Endothelial cell of umbilical vein (primary cell): ENCODE data around the gene NEURL1B. TPM values are rescaled to one million over a fixed set of nuclear protein-coding genes. Genes with fewer than 3 reads are reported as not detected.

Experiments used
- BruUV-seq: library from RNA; stranded (reverse); fragments of 400-500 nt; replicated peaks from 2 replicates; lab custom pipeline; 2021; lab: Mats Ljungman, UMichigan
- CTCF ChIA-PET: fragments of 300-600, 350-600 bp; sonication (Branson Sonifier 250); formaldehyde crosslinking; loops from one replicate; lab custom pipeline; 2021; ENCODE audit warnings: antibody characterized with exemption, inconsistent platforms; lab: Charles Lee
- POLR2A ChIA-PET: fragments of 300-600, 350-600 bp; sonication (Branson Sonifier 250); formaldehyde crosslinking; loops from one replicate; lab custom pipeline; 2021; ENCODE audit warnings: antibody characterized with exemption, inconsistent platforms; lab: Charles Lee
- DNase-seq: peaks from one replicate; pipeline ENCODE4 v3.0.0-alpha.2; 2011; ENCODE audit warnings: low read depth, low spot score
- FAIRE-seq: peaks from 2 replicates; lab custom pipeline; 2011; peaks lifted over from hg19 to GRCh38; lab: Jason Lieb, UNC
- H2AFZ ChIP-seq: 2 replicates; pipeline ENCODE4 v1.6.0; 2012; ENCODE audit warnings: low read depth, low read length, control low read depth, inconsistent platforms
- H3K27ac ChIP-seq: 2 replicates; pipeline ENCODE4 v1.5.1; 2011; ENCODE audit warnings: low read depth, mild to moderate bottlenecking, control low read depth, low read length, moderate library complexity; ENCODE audit not compliant: insufficient read depth
- H3K27me3 ChIP-seq, 2 experiments: 2 replicates each; pipeline versions ENCODE4 v1.6.0 to v1.6.1; 2011; ENCODE audit warnings: low read length in 2 of 2, mixed read lengths in 1 of 2; ENCODE audit not compliant: control insufficient read depth in 2 of 2, insufficient read depth in 2 of 2
- H3K36me3 ChIP-seq, 2 experiments: 2 replicates in 1 of 2; 3 replicates in 1 of 2; pipeline ENCODE4 v1.5.1; 2011; ENCODE audit warnings: low read length in 2 of 2, mild to moderate bottlenecking in 1 of 2, moderate library complexity in 1 of 2; ENCODE audit not compliant: control insufficient read depth in 2 of 2, insufficient read depth in 2 of 2; ENCODE audit errors: extremely low read depth in 1 of 2
- H3K4me1 ChIP-seq: 3 replicates; pipeline ENCODE4 v1.5.1; 2011; ENCODE audit warnings: mild to moderate bottlenecking, low read length; ENCODE audit not compliant: control insufficient read depth, insufficient read depth; ENCODE audit errors: extremely low read depth
- H3K4me2 ChIP-seq: 2 replicates; pipeline ENCODE4 v1.6.1; 2011; ENCODE audit warnings: low read length, control low read depth, mixed read lengths; ENCODE audit not compliant: insufficient read depth
- H3K4me3 ChIP-seq, 3 experiments: fragments of 200-600 bp in 1 of 3; sonication (generic), shearing (Covaris generic) in 1 of 3; replicated peaks in 1 of 3; 2 replicates each; pipeline ENCODE4 v1.5.1; 2011 to 2016; ENCODE audit warnings: control low read depth in 3 of 3, low read length in 3 of 3, mild to moderate bottlenecking in 2 of 3, inconsistent platforms in 1 of 3, low read depth in 1 of 3, moderate library complexity in 1 of 3; ENCODE audit not compliant: insufficient read depth in 1 of 3
- H3K79me2 ChIP-seq: 2 replicates; pipeline ENCODE4 v1.6.0; 2012; ENCODE audit warnings: low read length, inconsistent platforms; ENCODE audit not compliant: control insufficient read depth, insufficient read depth
- H3K9ac ChIP-seq: replicated peaks from 2 replicates; pipeline ENCODE3; 2011; ENCODE audit warnings: low read length, control low read depth; ENCODE audit not compliant: insufficient read depth; ENCODE audit errors: extremely low read depth
- H3K9me1 ChIP-seq: replicated peaks from 3 replicates; pipeline ENCODE4 v1.6.0; 2011; ENCODE audit warnings: mild to moderate bottlenecking, low read length; ENCODE audit not compliant: control insufficient read depth, insufficient read depth; ENCODE audit errors: extremely low read depth
- H3K9me3 ChIP-seq: replicated peaks from 2 replicates; pipeline ENCODE4 v1.5.1; 2012; ENCODE audit warnings: low read length, inconsistent platforms; ENCODE audit not compliant: control insufficient read depth, insufficient read depth
- H4K20me1 ChIP-seq: replicated peaks from 2 replicates; pipeline ENCODE3; 2011; ENCODE audit warnings: mild to moderate bottlenecking, low read length; ENCODE audit not compliant: control insufficient read depth, insufficient read depth; ENCODE audit errors: extremely low read depth
- CTCF ChIP-seq, 2 donors: IDR thresholded peaks; 1 replicate in 1 of 2; 2 replicates in 1 of 2; pipeline ENCODE4 v1.5.1; 2011; ENCODE audit warnings: low read length in 2 of 2, mild to moderate bottlenecking in 2 of 2, moderate library complexity in 2 of 2, control low read depth in 1 of 2, inconsistent platforms in 1 of 2, low read depth in 1 of 2; ENCODE audit not compliant: insufficient read depth in 1 of 2; ENCODE audit errors: extremely low read depth in 1 of 2
- FOS ChIP-seq: IDR thresholded peaks from 2 replicates; pipeline ENCODE4 v1.6.1; 2011; ENCODE audit warnings: mild to moderate bottlenecking, low read length, moderate library complexity, borderline replicate concordance; ENCODE audit not compliant: insufficient read depth
- GATA2 ChIP-seq: IDR thresholded peaks from 2 replicates; pipeline ENCODE4 v1.7.0; 2011; ENCODE audit warnings: low read depth, mild to moderate bottlenecking, moderate library complexity, mixed read lengths, low read length; ENCODE audit not compliant: insufficient read length, insufficient read depth
- JUN ChIP-seq: IDR thresholded peaks from 2 replicates; pipeline ENCODE4 v1.6.1; 2011; ENCODE audit warnings: borderline replicate concordance, low read depth; ENCODE audit not compliant: insufficient read length, insufficient read depth
- MAX ChIP-seq: IDR thresholded peaks from 2 replicates; pipeline ENCODE4 v1.6.1; 2011; ENCODE audit not compliant: insufficient read depth, insufficient read length
- MYC ChIP-seq: IDR thresholded peaks from one replicate; pipeline ENCODE4 v1.6.1; 2011; ENCODE audit warnings: mild to moderate bottlenecking, low read depth, low read length
- POLR2A ChIP-seq: IDR thresholded peaks from 2 replicates; pipeline ENCODE4 v1.6.1; 2012; ENCODE audit warnings: low read depth, mild to moderate bottlenecking, control low read depth, low read length
- dilution Hi-C: fragments of 300-500 bp; cut with MboI; formaldehyde crosslinking; loops from one replicate; pipeline ENCODE4 v1.15.0; 2019; ENCODE audit warnings: low sequenced_read_pairs; ENCODE audit not compliant: extremely low pct_ligation_motif_present
- intact Hi-C: fragments of 100-400 bp; cut with micrococcal nuclease; formaldehyde crosslinking; loops from one replicate; pipeline ENCODE4 v1.10.0; 2022
- polyA plus RNA-seq, 4 experiments: library from polyadenylated mRNA; depleted of rRNA in 3 of 4; stranded (reverse) in 3 of 4; unstranded in 1 of 4; fragments of >200 nt; gene quantifications; 2 replicates each; pipeline versions ENCODE4 v1.2.1 to v1.2.3, GENCODE V29; 2011 to 2012; ENCODE audit warnings: missing spikeins in 1 of 4
- total RNA-seq: library from RNA; stranded (reverse); gene quantifications from 2 replicates; pipeline ENCODE4 v1.2.3, GENCODE V29; 2021

NEURL1B gene
- total and polyA plus RNA-seq, 2 donors (not counting 3 experiments of a cell fraction or from before 2014, with no cell fraction given) = 0.44 to 1.6 TPM

- TF ChIP-seq GATA2 = no peak
- no peak for TF ChIP-seq MYC
- TF ChIP-seq CTCF (IDR thresholded peaks at IDR 0.05; ENCODE audit: extremely low read depth in 1 of 2, insufficient read depth in 1 of 2, low read depth in 1 of 2, low read length in 2 of 2) = no peak
- no peak for TF ChIP-seq JUN
- no peak for TF ChIP-seq POLR2A
- no peak for TF ChIP-seq MAX
- no peak for TF ChIP-seq FOS
- POLR2A ChIA-PET = no interaction called here
- no TSS peak for BruUV-seq
- Histone ChIP-seq H3K27ac (no peak overlapping the region), H4K20me1 (no peaks in the 10 kb centered on the region), H3K9ac (no peak overlapping the region), H3K79me2 (no peaks in the 10 kb centered on the region), H3K9me1 (no peaks in the 10 kb centered on the region), H3K4me3 (no peak overlapping the region), H3K4me2 (no peak overlapping the region), H3K27me3 (no peaks in the 10 kb centered on the region), H3K36me3 (no peaks in the 10 kb centered on the region), H3K4me1 (peaks cover 10% of the 10 kb centered on the region), H2AFZ (no peak overlapping the region), H3K9me3 (no peaks in the 10 kb centered on the region)
- FAIRE-seq (no peak), DNase-seq (no peak)
- intact Hi-C loops = no loop called here
- CTCF ChIA-PET = no interaction called here
- dilution Hi-C loops = no loop called here
Measured at GRCh38 chr5:172692451-172692850, 51.4 kb downstream of the NEURL1B start.
